ENCODE data around the gene TNFSF10.
"Not testable (repeated sequence)": the region's sequence is repeated elsewhere in the genome, so short reads cannot be mapped to it uniquely, and the experiment has no call there.

TNFSF10 gene

DNA sequence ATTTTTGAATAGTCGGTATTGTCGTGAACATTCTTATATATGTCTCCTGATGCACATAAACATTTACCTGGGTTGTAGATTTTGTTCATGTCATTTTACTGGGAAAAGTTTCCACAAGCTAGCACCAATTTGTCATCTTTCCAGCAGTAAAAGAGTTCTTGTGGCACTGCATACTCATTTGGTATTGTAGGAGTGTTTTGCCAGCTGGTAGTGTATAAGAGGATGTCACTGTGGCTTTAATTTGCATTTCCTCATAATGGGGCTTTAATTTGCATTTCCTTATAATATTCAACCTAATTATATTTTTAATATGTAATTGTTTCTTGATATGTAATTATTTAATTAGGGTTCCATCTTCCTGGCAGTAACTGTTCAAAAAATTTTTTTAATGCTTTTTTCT lies 21.2 kb upstream of the TNFSF10 start:
- DNase-seq (ENCODE audit: low read depth in 3 of 3, low spot score in 1 of 3), result no peak

DNA sequence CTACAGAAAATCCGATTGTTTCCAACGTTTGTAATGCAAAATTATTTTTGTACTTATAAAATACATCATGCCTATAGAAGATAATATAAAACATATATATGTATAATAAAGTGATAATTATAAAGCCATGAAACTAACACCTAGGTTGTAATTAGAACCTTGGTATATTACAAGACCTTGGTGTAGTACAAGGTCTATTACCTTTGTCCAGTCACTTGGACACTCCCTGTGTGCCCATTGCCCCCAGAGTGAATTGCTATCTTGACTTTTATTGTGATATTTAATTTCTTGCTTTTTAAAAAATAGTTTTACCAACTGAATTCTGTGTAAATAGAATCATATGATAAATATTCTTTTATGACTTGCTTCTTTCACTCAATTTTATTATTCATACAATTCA lies 20.7 kb upstream of the TNFSF10 start:
- no peak for DNase-seq (ENCODE audit: low read depth in 3 of 3, low spot score in 1 of 3)

DNA sequence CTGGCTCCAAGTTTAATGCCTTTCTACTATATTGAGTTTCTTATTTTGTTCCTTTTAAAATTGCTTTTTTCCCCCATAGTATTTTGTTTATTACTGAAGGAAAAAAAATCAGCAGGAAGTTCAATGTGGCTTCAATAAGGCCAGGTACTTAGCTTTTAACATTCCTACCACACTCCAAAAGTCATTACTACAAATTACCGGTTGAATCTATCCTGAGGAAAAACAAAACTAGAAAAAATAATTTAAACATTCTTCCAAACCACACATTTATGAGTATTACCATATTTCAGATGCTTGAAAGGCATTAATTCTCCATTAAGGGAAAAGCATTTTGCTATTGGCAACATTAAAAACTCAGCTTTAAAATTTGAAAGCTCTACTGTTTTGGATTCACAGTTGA lies 20.2 kb upstream of the TNFSF10 start:
- DNase-seq (ENCODE audit: low read depth in 3 of 3, low spot score in 1 of 3), result no peak

DNA sequence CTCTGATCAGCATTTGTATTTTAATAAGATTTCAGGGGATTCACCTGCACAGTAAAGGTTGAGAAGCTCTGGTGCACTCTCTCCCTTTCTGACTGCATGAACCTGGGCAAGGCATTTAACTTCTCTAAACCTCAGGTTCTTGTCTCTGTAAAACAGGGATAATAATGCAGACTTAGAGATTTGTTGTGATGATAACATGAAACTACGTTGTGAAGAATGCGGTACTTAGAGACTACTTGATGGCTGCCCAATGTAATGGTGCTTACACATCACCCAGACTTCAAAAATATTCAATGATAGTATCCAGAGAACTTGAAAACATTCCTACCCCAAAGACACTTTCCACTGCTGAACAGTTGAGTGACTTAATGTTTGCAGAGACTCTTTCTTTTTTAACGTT lies 19.8 kb upstream of the TNFSF10 start:
- no peak for DNase-seq (ENCODE audit: low read depth in 3 of 3, low spot score in 1 of 3)

DNA sequence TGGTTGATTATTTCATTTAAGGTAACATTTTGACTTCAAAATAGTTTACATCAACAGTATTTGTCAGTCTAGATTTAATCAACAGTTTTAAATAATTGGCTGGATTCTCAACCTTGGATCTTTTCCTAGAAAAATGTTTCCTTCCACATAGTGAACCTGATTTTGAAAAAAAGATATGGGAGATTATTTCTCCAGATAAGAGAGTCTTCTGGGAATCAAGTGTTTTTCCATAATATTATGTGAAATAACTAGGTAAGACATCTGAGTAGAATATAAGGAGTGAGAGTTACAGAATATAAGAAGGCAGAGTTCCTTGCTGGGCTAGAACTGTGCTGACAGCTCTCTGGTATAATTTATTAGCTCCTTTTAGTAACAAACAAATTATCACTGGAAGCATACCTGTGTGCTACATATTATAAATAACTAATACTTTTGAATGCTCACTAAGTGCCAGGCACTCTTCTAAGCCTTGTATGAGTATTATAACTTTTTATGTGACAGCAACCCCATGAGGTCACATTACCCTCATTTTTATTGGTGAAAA lies 18.8 kb upstream of the TNFSF10 start:
- DNase-seq (ENCODE audit: low read depth in 3 of 3, low spot score in 1 of 3), result no peak

DNA sequence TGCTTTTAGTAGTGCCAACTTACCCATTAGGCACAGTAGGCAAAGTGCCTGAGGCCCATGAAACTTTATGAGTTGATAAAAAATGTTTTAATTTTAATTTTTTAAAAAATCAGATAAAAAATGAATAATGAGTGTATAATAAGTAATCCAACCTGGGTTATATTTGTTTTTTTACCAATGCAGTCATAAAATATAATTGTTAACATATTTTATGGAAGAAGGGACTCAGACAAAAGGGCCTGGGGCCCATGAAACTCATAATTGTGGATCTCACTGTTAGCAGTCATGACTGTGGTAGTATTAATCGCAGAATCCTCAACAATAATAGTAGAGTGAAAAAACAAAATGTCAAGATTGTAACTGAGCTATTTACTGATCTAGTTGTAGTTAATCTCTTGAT lies 16.8 kb upstream of the TNFSF10 start:
- DNase-seq (ENCODE audit: low read depth in 3 of 3, low spot score in 1 of 3), result no peak

DNA sequence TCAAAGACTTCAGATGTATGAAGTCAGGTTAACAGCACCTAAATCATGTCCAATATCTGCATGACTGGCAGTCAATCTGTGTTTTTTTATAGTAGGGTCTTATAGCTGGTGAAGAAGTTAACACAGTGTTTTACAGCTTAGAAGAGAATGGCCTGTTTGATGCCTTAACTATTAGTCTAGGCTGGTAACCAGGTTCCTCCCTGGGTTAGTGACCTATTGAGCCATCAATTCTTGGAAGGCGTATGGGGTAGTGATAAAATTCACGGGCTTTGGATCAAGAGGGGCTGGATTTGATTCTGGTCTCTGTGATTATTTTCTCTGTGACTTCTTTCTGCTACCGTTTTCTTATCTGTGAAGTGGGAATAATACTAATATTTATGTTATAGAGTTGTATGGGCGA lies 16.0 kb upstream of the TNFSF10 start:
- DNase-seq (ENCODE audit: low read depth in 3 of 3, low spot score in 1 of 3), result no peak

DNA sequence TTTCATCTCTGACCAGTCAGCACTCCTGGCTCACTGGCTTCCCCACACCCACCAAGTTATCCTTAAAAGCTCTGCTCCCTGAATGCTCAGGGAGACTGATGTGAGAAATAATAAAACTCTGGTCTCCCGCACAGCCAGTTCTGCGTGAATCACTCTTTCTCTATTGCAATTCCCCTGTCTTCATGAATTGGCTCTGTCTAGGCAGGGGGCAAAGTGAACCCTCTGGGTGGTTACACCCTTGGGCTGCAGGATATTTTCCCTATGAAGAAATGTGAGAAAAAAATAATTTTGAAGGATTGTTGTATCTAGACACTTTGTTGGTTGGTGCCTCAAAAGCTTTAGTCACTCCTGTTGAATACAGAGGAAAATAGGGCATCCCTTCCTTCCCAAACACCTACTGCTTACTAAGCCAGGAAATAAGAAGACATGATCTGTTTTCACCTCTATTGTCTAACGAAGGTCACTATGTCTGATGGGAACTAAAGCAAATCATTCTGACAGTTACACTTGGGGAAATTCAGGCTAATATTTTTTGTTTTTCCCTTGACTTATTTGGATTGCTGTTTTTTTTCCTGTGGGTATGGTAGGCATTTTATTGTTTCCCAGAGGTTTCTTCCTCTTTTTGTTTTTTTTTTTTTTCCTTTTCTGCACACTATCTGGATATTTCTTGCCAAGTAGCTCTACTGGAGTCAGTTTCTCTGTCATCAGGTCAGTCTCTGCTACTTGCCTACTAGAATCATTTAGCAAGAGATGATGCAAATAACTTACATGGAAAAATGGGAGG lies 15.3 kb upstream of the TNFSF10 start:
- no peak for DNase-seq (ENCODE audit: low read depth in 3 of 3, low spot score in 1 of 3)

DNA sequence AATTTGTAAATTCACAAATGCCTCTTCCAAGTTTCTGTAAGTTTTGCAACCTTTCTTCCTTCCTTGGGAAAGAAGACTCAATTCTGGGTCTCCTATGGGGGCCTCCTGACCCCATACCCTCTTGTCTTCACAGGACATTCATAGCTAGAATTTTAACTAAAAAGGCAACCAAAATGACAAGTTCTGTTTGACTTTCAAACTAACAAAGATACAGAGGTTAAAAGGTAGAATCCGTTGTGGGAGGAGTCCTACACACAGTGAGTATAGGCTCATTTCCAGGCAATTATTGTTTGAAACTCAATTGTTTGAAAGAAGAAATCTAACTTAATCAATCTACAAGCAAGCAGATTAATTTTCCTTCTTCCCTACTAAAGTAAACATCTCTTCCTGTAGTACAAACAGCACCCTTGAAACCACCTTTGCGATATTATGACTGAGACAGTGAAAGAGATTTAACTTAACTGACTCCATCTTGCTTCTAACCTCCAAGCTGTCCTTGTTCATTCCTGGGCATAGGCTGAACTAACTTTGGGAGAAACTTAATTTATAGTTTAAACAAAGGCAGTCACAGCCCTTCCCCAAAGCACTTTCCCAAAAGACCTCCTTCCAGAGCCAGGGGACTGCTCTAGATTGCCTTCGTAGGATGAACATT lies 14.4 kb upstream of the TNFSF10 start:
- DNase-seq (ENCODE audit: low read depth in 3 of 3, low spot score in 1 of 3), result no peak

DNA sequence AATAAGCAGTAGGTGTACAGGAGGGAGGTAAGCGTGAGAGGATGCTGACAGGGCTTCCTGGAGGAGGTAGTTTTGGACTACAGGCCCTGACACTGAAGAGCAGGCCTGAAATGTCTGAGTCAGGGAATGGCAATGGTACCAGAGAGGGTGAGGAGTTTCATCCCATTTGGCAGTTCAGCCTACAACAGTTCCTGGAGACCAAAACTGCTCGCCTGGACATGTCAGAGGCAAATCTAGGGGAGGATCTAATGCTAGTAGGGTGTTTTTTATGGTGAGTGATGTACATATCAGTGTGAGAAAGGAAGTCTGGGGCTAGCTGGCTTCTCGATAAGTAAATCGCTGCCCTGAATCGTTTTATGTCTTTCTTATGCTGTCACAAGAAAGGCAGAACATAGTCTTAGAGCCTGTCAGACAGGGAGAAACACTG lies 13.8 kb upstream of the TNFSF10 start:
- DNase-seq (ENCODE audit: low read depth in 3 of 3, low spot score in 1 of 3), result no peak

DNA sequence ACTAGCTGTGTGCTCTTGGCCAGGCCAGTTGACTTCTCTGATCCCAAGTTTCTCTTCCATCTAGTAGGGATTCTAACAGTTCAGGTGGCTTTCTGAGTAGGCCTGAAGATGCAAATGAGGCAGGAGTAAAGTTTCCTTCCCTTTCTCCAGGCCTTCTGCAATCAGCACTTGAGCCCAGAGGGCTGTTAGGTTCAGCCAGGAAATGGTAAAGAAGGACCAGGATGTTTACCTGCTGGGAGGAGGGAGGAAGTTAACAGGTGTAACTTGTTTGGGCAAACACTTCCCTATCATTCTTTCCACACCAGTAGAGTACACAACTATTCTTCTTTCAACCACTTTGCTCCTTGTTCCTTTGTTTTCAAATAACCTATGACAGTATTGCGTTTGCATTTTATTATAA lies 13.3 kb upstream of the TNFSF10 start:
- no peak for DNase-seq (ENCODE audit: low read depth in 3 of 3, low spot score in 1 of 3)

DNA sequence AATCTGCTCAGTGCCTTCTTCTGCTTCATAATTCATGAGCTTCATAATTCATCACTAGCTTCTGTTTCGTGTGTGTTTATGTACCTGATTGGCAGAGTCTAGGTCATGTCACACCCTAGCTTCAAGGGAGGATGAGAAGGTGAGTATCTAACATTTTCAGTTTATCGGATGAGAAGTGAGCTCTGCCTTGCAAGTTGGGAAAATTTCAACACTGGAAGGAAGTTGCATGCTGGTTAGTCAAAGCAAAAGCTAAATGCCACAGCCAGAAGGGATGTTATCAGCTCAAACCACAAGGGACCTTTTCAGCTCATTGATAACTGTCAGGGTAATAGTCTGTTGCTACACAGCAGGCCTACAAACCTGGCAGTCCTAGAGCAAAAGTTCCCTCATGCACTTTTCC lies 7.3 kb upstream of the TNFSF10 start:
- DNase-seq (ENCODE audit: low read depth in 3 of 3, low spot score in 1 of 3), result no peak

DNA sequence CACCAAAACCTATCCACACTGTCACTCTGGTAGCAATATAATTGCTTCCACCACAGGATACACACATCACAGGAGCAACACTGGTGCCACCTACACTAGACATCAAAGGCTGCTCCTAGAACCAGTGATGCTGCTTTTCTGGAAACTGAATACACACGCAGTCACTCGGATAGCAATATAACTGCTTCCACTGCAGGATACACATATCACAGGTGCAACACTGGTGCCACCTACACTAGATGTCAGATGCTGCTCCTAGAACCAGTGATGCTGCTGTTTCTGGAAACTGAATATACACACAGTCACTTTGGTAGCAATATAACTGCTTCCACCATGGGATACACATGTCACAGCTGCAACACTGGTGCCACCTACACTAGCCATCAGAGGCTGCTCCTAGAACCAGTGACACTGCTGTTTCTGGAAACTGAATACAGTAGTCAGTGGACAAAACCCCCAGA lies 6.9 kb upstream of the TNFSF10 start:
- DNase-seq (ENCODE audit: low read depth in 3 of 3, low spot score in 1 of 3), result no peak

DNA sequence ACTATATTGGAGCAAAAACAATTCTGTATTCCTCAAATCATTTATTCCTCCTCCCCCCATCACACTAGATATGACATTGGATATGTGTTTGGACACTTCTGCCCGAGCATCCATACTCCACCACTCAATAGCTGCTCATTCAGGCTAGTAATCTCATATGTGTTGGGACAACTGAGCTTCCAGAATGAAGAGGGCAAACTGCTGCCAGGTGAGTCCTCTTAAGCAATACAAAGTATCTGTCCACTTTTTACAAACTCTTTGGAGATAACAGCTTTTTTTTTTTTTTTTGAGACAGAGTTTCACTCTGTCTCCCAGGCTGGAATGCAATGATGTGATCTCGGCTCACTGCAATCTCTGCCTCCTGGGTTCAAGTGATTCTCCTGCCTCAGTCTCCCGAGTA lies 5.4 kb upstream of the TNFSF10 start:
- no peak for DNase-seq (ENCODE audit: low read depth in 3 of 3, low spot score in 1 of 3)

DNA sequence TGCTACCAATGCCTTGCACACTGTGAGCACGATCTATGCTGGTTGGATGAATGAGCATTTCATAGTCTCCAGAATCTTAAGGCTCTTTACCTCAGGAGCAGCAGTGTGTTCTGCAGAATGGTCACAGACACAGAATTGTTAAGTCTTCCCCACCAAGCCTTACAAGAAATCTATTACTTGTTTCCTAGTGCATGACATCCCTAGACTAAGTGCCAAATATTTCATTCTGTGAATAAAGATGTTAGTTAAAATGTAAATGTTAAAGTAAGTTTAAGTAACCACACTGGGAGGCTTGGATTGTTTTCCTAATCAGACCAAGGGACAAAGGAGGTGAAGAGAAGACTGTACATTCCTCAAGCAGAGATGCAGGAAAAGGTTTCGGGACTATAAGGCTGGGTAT lies 4.1 kb upstream of the TNFSF10 start:
- DNase-seq (ENCODE audit: low read depth in 3 of 3, low spot score in 1 of 3), result no peak

DNA sequence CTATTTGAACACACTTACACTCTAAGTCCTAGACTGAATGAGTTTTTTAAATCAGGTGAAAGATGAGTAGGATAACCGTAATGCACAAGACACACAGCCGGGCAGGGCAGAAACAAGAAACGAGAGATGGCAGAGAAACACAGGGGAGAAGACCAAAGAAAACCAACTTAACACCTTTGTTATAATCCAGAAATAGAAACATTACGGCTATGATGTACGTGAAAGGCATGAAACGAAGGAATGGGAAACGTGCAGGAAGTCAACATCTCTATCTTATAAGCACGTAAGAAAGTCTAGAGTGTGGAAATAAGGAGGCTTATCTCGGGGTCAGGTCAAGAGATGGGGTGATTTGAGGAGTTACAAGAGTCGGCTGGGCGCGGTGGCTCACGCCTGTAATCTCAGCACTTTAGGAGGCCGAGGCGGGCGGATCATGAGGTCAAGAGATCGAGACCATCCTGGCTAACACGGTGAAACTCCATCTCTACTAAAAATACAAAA lies 1.9 kb upstream of the TNFSF10 start:
- DNase-seq (ENCODE audit: low read depth in 3 of 3, low spot score in 1 of 3), result no peak

DNA sequence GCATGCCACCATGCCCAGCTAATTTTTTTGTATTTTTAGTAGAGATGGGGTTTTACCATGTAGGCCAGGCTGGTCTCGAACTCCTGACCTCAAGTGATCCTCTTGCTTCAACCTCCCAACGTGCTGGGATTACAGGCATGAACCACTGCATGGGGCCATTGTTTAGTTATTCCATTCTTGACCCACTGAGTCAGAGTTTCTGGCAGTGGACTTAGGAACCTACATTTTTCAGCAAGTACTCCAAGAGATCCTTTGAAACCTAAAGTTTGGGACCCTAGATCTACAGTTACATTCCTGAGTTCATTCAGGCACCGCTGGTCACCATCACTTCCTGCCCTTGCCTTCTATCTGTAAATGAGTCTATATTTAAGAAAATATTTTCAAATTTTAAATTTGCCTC lies 1.4 kb upstream of the TNFSF10 start:
- DNase-seq (ENCODE audit: low read depth in 3 of 3, low spot score in 1 of 3), result no peak

DNA sequence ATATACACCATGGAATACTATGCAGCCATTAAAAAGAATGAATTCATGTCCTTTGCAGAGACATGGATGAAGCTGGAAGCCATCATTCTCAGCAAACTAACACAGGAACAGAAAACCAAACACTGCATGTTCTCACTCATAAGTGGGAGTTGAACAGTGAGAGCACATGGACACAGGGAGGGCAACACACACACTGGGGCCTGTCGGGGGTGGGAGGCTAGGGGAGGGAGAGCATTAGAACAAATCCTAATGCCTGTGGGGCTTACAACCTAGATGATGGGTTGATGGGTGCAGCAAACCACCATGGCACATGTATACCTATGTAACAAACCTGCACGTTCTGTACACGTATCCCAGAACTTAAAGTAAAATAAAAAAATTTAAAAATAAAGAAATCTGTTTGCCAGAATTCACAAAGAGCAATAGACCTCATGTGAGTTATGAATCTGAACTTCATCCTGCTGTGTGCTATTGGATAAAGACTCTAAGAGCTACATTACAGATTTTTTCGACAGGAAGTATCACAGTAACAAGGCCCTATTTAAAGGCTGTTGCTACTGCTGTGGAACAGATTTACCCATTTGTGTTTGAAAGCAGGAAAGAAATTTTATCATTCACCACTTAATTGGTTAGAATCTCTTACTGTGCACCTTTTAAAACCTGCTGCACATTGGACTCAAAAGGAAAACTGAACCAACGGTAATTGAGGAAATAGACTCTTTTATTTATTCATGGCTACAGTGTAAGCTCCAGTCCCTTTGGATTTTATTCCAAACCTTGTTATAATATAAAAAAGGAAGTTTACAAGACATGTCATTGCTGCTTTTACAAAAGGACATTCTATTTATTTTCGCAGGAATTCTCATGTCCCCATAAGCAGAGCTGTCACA lies 1.1 kb downstream of the TNFSF10 start:
- DNase-seq (ENCODE audit: low read depth in 3 of 3, low spot score in 1 of 3), result not testable (repeated sequence)

DNA sequence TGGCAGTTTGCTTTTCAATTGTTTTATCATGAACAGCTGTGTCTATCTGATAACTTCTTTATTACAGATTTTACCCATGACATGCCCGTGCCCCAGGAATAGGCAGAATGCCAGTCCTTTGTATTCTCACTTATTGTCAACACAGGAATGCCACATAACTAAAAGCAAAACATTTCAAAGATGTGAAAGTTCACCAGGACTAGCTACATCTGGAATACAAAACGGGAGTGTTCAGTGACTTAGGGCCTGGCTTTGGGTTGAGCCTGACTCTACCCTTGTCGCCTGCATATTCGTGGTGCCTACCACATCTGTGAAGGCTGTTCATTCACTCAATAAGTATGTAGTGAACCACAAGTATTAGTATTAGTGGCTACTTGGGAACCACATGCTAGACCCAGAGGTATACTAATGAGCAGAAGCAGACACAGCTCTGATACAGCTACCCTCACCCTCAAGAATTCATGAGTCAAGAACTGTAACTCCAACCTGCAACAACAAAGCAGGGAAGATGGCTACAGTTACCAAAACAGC lies 2.9 kb downstream of the TNFSF10 start:
- no peak for DNase-seq (ENCODE audit: low read depth in 3 of 3, low spot score in 1 of 3)

DNA sequence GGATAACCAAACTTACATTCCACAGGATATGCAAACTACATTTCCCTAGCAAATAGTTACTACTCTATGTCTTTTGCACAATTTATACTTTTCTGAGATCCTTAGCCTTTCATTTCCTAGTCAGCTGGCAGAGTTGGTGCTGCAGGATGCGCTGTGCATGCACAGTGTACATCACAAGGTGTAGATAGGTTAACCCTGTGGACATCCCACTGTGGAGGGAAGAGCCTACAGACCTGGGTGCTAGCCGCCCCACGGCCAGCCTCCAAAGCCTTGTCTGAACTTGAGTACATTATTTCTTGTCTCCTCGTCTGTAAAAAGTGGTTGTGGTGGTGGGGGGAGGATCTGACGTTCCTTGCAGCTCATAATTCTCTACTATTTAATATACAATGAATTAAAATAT lies 3.5 kb downstream of the TNFSF10 start:
- DNase-seq (ENCODE audit: low read depth in 3 of 3, low spot score in 1 of 3), result no peak

All from stimulated activated CD4-positive, alpha-beta T cell treated with anti-CD3 and anti-CD28 coated beads, TNF-alpha, amount 100 ng/mL, for 1 hour (primary cell).